HCT116 (cell line): ENCODE data around the gene CACNA1G.

Experiments
- EZH2 ChIP-seq: fragments of 200-600 bp; sonication (generic); IDR thresholded peaks from 2 replicates; pipeline ENCODE4 v1.6.1; 2017; ENCODE audit warnings: antibody characterized with exemption, mixed run types
- EZH2phosphoT487 ChIP-seq: fragments of 200-600 bp; IDR thresholded peaks from 2 replicates; pipeline ENCODE4 v1.6.1; 2018; ENCODE audit warnings: antibody characterized with exemption, borderline replicate concordance
- POLR2A ChIP-seq: IDR thresholded peaks from 2 replicates; pipeline ENCODE4 v1.7.0; 2011; ENCODE audit warnings: borderline replicate concordance; ENCODE audit not compliant: insufficient read depth, insufficient read length; ENCODE audit errors: extremely low read depth
- SRF ChIP-seq: IDR thresholded peaks from 2 replicates; pipeline ENCODE4 v1.6.1; 2012; ENCODE audit warnings: low read depth
- ZFX ChIP-seq: fragments of 450-650 bp; IDR thresholded peaks from 2 replicates; pipeline ENCODE4 v1.6.1; 2017
- TF ChIP-seq, protein P1 (sequence below), 3 experiments: fragments of 200-600 bp in 1 of 3; sonication (generic) in 1 of 3; IDR thresholded peaks in 2 of 3; conservative IDR thresholded peaks in 1 of 3; 2 replicates each; pipeline ENCODE4 v1.5.1; 2012 to 2017; ENCODE audit warnings: low read depth in 2 of 3, low read length in 2 of 3, antibody characterized with exemption in 1 of 3, borderline replicate concordance in 1 of 3, control low read depth in 1 of 3, mild to moderate bottlenecking in 1 of 3, mixed read lengths in 1 of 3, mixed run types in 1 of 3, moderate library complexity in 1 of 3; ENCODE audit not compliant: insufficient read depth in 1 of 3
- TF ChIP-seq, protein P2 (sequence below): IDR thresholded peaks from 2 replicates; pipeline ENCODE4 v1.6.1; 2011; ENCODE audit warnings: mild to moderate bottlenecking, low read length, moderate library complexity; ENCODE audit not compliant: insufficient replicate concordance; ENCODE audit errors: extremely low read depth

DNA sequence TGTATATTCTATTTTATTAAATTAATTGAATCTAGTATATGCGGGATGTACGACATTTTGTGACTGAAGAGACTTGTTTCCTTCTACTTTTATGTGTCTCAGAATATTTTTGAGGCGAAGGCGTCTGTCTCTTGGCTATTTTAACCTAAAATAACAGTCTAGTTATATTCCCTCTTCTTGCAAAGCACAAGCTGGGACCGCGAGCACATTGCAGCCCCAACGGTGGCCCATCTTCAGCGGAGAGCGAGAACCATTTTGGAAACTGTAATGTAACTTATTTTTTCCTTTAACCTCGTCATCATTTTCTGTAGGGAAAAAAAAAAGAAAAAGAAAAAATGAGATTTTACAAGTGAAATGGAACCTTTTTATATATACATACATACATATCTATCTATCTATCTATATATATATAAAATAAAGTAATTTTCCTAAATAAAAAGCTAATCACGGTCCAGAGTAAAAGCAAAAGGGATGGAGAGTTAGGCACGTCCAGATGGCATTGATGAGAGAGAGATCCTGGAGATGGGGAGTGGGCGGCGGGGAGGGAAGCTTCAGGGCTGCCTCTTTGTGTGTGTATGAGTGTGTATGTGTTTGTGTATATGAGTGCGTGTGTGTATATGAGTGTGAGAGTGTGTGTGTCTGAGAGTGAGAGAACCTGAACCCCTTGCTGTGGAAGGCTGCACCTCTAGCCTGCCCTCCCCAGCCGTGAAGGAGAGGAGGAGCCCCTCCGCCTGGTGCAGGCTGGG, 66.7 kb downstream of the CACNA1G start:
- TF ChIP-seq, protein P1, sequence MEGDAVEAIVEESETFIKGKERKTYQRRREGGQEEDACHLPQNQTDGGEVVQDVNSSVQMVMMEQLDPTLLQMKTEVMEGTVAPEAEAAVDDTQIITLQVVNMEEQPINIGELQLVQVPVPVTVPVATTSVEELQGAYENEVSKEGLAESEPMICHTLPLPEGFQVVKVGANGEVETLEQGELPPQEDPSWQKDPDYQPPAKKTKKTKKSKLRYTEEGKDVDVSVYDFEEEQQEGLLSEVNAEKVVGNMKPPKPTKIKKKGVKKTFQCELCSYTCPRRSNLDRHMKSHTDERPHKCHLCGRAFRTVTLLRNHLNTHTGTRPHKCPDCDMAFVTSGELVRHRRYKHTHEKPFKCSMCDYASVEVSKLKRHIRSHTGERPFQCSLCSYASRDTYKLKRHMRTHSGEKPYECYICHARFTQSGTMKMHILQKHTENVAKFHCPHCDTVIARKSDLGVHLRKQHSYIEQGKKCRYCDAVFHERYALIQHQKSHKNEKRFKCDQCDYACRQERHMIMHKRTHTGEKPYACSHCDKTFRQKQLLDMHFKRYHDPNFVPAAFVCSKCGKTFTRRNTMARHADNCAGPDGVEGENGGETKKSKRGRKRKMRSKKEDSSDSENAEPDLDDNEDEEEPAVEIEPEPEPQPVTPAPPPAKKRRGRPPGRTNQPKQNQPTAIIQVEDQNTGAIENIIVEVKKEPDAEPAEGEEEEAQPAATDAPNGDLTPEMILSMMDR (IDR thresholded peaks at IDR 0.05 in 2 of 3, conservative IDR thresholded peaks at IDR 0.05 in 1 of 3; ENCODE audit: borderline replicate concordance in 1 of 3, insufficient read depth in 1 of 3, low read depth in 2 of 3, low read length in 2 of 3): no peak
- TF ChIP-seq SRF (no peak), ZFX (no peak), EZH2phosphoT487 (no peak), POLR2A (no peak), EZH2 (no peak)
- TF ChIP-seq, protein P2, sequence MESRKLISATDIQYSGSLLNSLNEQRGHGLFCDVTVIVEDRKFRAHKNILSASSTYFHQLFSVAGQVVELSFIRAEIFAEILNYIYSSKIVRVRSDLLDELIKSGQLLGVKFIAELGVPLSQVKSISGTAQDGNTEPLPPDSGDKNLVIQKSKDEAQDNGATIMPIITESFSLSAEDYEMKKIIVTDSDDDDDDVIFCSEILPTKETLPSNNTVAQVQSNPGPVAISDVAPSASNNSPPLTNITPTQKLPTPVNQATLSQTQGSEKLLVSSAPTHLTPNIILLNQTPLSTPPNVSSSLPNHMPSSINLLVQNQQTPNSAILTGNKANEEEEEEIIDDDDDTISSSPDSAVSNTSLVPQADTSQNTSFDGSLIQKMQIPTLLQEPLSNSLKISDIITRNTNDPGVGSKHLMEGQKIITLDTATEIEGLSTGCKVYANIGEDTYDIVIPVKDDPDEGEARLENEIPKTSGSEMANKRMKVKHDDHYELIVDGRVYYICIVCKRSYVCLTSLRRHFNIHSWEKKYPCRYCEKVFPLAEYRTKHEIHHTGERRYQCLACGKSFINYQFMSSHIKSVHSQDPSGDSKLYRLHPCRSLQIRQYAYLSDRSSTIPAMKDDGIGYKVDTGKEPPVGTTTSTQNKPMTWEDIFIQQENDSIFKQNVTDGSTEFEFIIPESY: no peak
